H9 (cell line): Measurements from ENCODE around the gene FAM124A. TPM values are rescaled to one million over a fixed set of nuclear protein-coding genes. Genes with fewer than 3 reads are reported as not detected.

Experiments used
- DNase-seq: peaks from one replicate; pipeline ENCODE4 v3.0.0-alpha.2; 2017
- H2AFZ ChIP-seq: one replicate; pipeline ENCODE4 v1.6.1; 2013; ENCODE audit warnings: mild to moderate bottlenecking, low read length, control low read depth, moderate library complexity
- H2AK5ac ChIP-seq: 2 replicates; pipeline ENCODE4 v1.6.1; 2013; ENCODE audit warnings: low read length, control low read depth, mixed read lengths; ENCODE audit not compliant: insufficient read length
- H2BK120ac ChIP-seq: one replicate; pipeline ENCODE4 v1.6.1; 2013; ENCODE audit warnings: low read depth, mild to moderate bottlenecking, low read length, control low read depth, inconsistent platforms; ENCODE audit not compliant: poor library complexity, severe bottlenecking
- H2BK12ac ChIP-seq: 2 replicates; pipeline ENCODE4 v1.6.1; 2013; ENCODE audit warnings: low read length, control low read depth, mixed read lengths, low read depth; ENCODE audit not compliant: insufficient read length
- H2BK15ac ChIP-seq: 2 replicates; pipeline ENCODE4 v1.6.1; 2013; ENCODE audit warnings: low read depth, low read length, control low read depth
- H2BK20ac ChIP-seq: one replicate; pipeline ENCODE4 v1.6.1; 2013; ENCODE audit warnings: low read depth, mild to moderate bottlenecking, low read length, control low read depth, inconsistent platforms; ENCODE audit not compliant: poor library complexity, severe bottlenecking
- H2BK5ac ChIP-seq: 2 replicates; pipeline ENCODE4 v1.6.1; 2013; ENCODE audit warnings: low read length, control low read depth, mixed read lengths; ENCODE audit not compliant: insufficient read length
- H3K14ac ChIP-seq: 2 replicates; pipeline ENCODE4 v1.6.1; 2013; ENCODE audit warnings: low read length, control low read depth; ENCODE audit not compliant: insufficient read depth
- H3K18ac ChIP-seq: 2 replicates; pipeline ENCODE4 v1.6.1; 2013; ENCODE audit warnings: low read depth, mild to moderate bottlenecking, mixed read lengths, low read length, control low read depth; ENCODE audit not compliant: insufficient read length
- H3K23ac ChIP-seq: 2 replicates; pipeline ENCODE4 v1.6.1; 2013; ENCODE audit warnings: low read length, control low read depth, mixed read lengths, low read depth; ENCODE audit not compliant: insufficient read length
- H3K23me2 ChIP-seq: 2 replicates; pipeline ENCODE4 v1.6.1; 2013; ENCODE audit warnings: low read depth, mild to moderate bottlenecking, mixed read lengths, low read length, control low read depth; ENCODE audit not compliant: insufficient read length, poor library complexity, severe bottlenecking
- H3K27ac ChIP-seq: 2 replicates; pipeline ENCODE4 v1.5.1; 2013; ENCODE audit warnings: low read length, control low read depth, mixed read lengths, low read depth; ENCODE audit not compliant: insufficient read length
- H3K27me3 ChIP-seq: 2 replicates; pipeline ENCODE4 v1.6.1; 2013; ENCODE audit warnings: low read length, control low read depth, inconsistent platforms; ENCODE audit not compliant: insufficient read depth
- H3K4ac ChIP-seq: 2 replicates; pipeline ENCODE4 v1.6.1; 2013; ENCODE audit warnings: low read depth, mild to moderate bottlenecking, control low read depth, inconsistent platforms, low read length, moderate library complexity
- H3K4me1 ChIP-seq: 2 replicates; pipeline ENCODE4 v1.6.1; 2013; ENCODE audit warnings: low read length, control low read depth, inconsistent platforms; ENCODE audit not compliant: insufficient read depth
- H3K4me2 ChIP-seq: 2 replicates; pipeline ENCODE4 v1.6.1; 2013; ENCODE audit warnings: low read length, control low read depth, mixed read lengths; ENCODE audit not compliant: insufficient read length, insufficient read depth
- H3K56ac ChIP-seq: 2 replicates; pipeline ENCODE4 v1.6.1; 2013; ENCODE audit warnings: low read depth, mild to moderate bottlenecking, mixed read lengths, low read length, control low read depth; ENCODE audit not compliant: insufficient read length
- H3K79me1 ChIP-seq: 2 replicates; pipeline ENCODE4 v1.6.1; 2013; ENCODE audit warnings: low read depth, mild to moderate bottlenecking, moderate library complexity, low read length, control low read depth, inconsistent platforms; ENCODE audit not compliant: insufficient read depth, poor library complexity, severe bottlenecking
- H3K79me2 ChIP-seq: 2 replicates; pipeline ENCODE4 v1.6.1; 2013; ENCODE audit warnings: low read length, control low read depth, inconsistent platforms; ENCODE audit not compliant: insufficient read depth
- H3K9ac ChIP-seq: 2 replicates; pipeline ENCODE4 v1.6.1; 2013; ENCODE audit warnings: low read length, control low read depth, mixed read lengths; ENCODE audit not compliant: insufficient read length; ENCODE audit errors: extremely low read depth
- H3K9me3 ChIP-seq: one replicate; pipeline ENCODE4 v1.6.1; 2013; ENCODE audit warnings: low read depth, low read length, inconsistent platforms; ENCODE audit not compliant: control insufficient read depth
- H3T11ph ChIP-seq: one replicate; pipeline ENCODE4 v1.6.1; 2013; ENCODE audit warnings: mild to moderate bottlenecking, low read length, control low read depth, inconsistent platforms
- H4K20me1 ChIP-seq: one replicate; pipeline ENCODE4 v1.6.1; 2013; ENCODE audit not compliant: control insufficient read depth, insufficient read length, insufficient read depth
- H4K5ac ChIP-seq: 2 replicates; pipeline ENCODE4 v1.6.1; 2013; ENCODE audit warnings: low read depth, mild to moderate bottlenecking, mixed read lengths, low read length, control low read depth; ENCODE audit not compliant: insufficient read length
- H4K8ac ChIP-seq: replicated peaks from 2 replicates; pipeline ENCODE4 v1.6.1; 2013; ENCODE audit warnings: low read length, control low read depth, mixed read lengths, low read depth; ENCODE audit not compliant: insufficient read length
- H4K91ac ChIP-seq: 2 replicates; pipeline ENCODE4 v1.6.1; 2013; ENCODE audit warnings: low read depth, mild to moderate bottlenecking, moderate library complexity, mixed read lengths, low read length, control low read depth; ENCODE audit not compliant: insufficient read length
- H3K27ac Mint-ChIP-seq, 3 experiments: 2 replicates in 2 of 3; 3 replicates in 1 of 3; pipeline ENCODE4 v1.8.0; 2020 to 2021; ENCODE audit warnings: mixed read lengths in 3 of 3, mild to moderate bottlenecking in 1 of 3, moderate library complexity in 1 of 3
- H3K27me3 Mint-ChIP-seq: 2 replicates; pipeline ENCODE4 v1.8.0; 2021; ENCODE audit warnings: low read depth, mild to moderate bottlenecking, moderate library complexity, mixed read lengths
- H3K36me3 Mint-ChIP-seq, 3 experiments: 2 replicates in 2 of 3; 3 replicates in 1 of 3; pipeline ENCODE4 v1.8.0; 2020 to 2021; ENCODE audit warnings: low read depth in 3 of 3, mixed read lengths in 3 of 3; ENCODE audit not compliant: insufficient read depth in 1 of 3
- H3K4me1 Mint-ChIP-seq, 2 experiments: 2 replicates each; pipeline ENCODE4 v1.8.0; 2020; ENCODE audit warnings: mixed read lengths in 2 of 2
- H3K4me3 Mint-ChIP-seq, 2 experiments: 2 replicates in 1 of 2; 3 replicates in 1 of 2; pipeline ENCODE4 v1.8.0; 2020 to 2021; ENCODE audit warnings: mild to moderate bottlenecking in 2 of 2, mixed read lengths in 2 of 2, moderate library complexity in 1 of 2
- H3K9me3 Mint-ChIP-seq, 2 experiments: 2 replicates in 1 of 2; 3 replicates in 1 of 2; pipeline ENCODE4 v1.8.0; 2020; ENCODE audit warnings: mild to moderate bottlenecking in 2 of 2, mixed read lengths in 2 of 2, moderate library complexity in 1 of 2
- CTCF ChIP-seq: fragments of 200-600 bp; sonication (generic); conservative IDR thresholded peaks from 3 replicates; pipeline ENCODE4 v1.8.0; 2021; ENCODE audit warnings: antibody characterized with exemption, mild to moderate bottlenecking
- WGBS: extraction: QIAGEN DNeasy Blood & Tissue Kit; methylation state at CpG from one replicate; pipeline ENCODE4 v1.1.7; 2013; ENCODE audit warnings: missing lambda C conversion rate, low lambda C conversion rate, mixed read lengths; ENCODE audit not compliant: insufficient read length; ENCODE audit errors: extremely low coverage; 5-methylcytosine and 5-hydroxymethylcytosine counted together
- total RNA-seq: library from RNA; stranded (reverse); gene quantifications from 2 replicates; pipeline ENCODE4 v1.2.1, GENCODE V29; 2021

Gene FAM124A
- total RNA-seq, 1 experiment from 2014 or later, result 41.9 TPM

DNA sequence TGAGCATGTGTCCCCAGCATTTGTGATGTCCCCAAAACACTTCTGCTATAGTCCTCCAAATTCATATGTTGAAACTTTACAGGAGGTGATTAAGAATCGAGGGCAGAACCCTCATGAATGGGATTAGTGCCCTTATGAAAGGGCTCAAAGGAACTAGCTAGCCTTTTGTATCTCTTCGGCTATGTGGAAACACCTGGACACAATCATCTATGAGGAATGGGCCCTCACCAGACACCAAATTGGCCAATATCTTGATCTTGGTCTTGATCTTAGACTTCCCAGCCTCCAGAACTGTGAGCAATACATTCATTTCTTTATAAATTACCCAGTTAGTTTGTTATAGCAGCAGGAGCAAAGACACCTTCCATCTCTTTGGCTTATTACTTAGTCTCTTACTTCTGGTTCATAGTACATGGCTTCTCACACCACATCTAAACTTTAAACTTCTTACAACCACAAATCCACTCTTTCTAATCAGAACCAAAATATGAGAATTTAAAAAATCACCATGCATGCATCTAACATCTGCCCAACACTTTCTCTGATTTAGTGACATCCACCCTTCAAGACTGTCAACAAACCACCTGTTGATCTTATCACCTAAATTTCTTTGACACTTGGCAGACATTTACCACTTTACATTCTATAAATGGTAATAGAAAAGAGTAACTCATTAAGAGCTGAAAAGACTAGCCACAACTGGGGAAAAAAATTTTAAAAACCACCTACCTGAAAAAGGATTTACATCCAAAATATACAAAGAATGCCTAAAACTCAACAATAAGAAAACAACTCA is 110.6 kb downstream of the FAM124A start:
- no peak overlapping the region for H2BK120ac ChIP-seq
- H3K23me2 ChIP-seq, result no peaks in the 10 kb centered on the region
- no peaks in the 10 kb centered on the region for H3K79me2 ChIP-seq
- WGBS, result no CpG with 5 or more reads among the region's 2 CpGs
- H3K4ac ChIP-seq, result no peak overlapping the region
- no peaks in the 10 kb centered on the region for H3K36me3 Mint-ChIP-seq
- H3K18ac ChIP-seq, result no peak overlapping the region
- H2AFZ ChIP-seq, result no peak overlapping the region
- H3K4me3 Mint-ChIP-seq, result no peak overlapping the region
- no peak overlapping the region for H3K27ac Mint-ChIP-seq
- no peak overlapping the region for H3K56ac ChIP-seq
- H3T11ph ChIP-seq, result no peak overlapping the region
- no peak overlapping the region for H2AK5ac ChIP-seq
- no peak for TF ChIP-seq CTCF
- H2BK15ac ChIP-seq, result no peak overlapping the region
- H3K9me3 ChIP-seq, result no peaks in the 10 kb centered on the region
- no peak overlapping the region for H4K8ac ChIP-seq
- H3K27me3 Mint-ChIP-seq, result no peaks in the 10 kb centered on the region; the same call in 1 of the 2 replicates
- H3K27ac ChIP-seq, result no peak overlapping the region
- no peaks in the 10 kb centered on the region; the same call in 1 of the 2 replicates for H3K4me1 ChIP-seq
- H2BK12ac ChIP-seq, result no peak overlapping the region
- H4K20me1 ChIP-seq, result no peaks in the 10 kb centered on the region
- no peak overlapping the region for H4K91ac ChIP-seq
- H2BK5ac ChIP-seq, result no peak overlapping the region
- H3K23ac ChIP-seq, result no peak overlapping the region
- H3K14ac ChIP-seq, result no peak overlapping the region
- H3K4me2 ChIP-seq, result no peak overlapping the region
- no peak overlapping the region for H3K9ac ChIP-seq
- no peak for DNase-seq
- H3K27me3 ChIP-seq, result no peaks in the 10 kb centered on the region
- H4K5ac ChIP-seq, result no peak overlapping the region
- H2BK20ac ChIP-seq, result no peak overlapping the region
- peaks cover 19 to 30% of the 10 kb centered on the region in 2 experiments for H3K4me1 Mint-ChIP-seq
- H3K79me1 ChIP-seq, result no peaks in the 10 kb centered on the region
- no peaks in the 10 kb centered on the region for H3K9me3 Mint-ChIP-seq
